Ammon's horn (tissue), 1 donor: Measurements from ENCODE around the gene KIF3A.
A peak's percentile ranks its signal among the peaks of the same experiment; 100 is the strongest.

ENCODE experiments used
- DNase-seq: peaks from one replicate; pipeline ENCODE4 v3.0.0-alpha.2; 2016; ENCODE audit warnings: low spot score

The KIF3A gene

DNA sequence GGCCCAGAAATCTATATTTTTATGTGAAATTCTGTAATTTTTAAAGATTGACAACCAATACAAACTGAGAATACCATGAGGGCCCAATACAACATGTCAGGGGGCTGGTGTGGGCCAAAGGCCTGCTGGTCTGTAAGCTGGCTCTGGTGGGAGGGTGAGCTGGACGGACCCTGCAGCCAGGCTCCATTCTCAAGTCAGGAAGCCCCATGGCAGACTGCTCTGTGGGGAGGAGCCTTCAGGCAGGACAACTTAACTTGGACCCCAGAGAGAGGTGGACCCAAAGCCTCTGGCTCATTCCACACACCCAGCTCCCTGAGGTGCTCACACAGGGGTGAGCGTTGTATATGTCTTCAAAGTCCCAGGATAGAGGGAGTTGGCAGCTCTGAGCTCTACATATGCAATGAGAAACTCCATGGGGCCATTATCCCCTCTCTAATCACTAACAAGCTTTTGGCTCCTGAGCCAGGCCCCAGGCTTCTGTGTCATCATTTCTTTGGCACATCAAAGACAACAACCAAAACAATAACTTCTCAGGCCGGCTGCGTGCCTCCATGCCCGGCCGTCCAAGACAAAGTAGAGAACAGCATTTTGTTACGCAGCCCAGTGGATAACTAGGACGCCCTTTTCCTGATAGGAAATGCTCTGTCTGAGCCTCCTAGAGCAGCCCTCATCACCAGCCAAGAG is 33.3 kb upstream of the KIF3A start:
- no peak for DNase-seq

DNA sequence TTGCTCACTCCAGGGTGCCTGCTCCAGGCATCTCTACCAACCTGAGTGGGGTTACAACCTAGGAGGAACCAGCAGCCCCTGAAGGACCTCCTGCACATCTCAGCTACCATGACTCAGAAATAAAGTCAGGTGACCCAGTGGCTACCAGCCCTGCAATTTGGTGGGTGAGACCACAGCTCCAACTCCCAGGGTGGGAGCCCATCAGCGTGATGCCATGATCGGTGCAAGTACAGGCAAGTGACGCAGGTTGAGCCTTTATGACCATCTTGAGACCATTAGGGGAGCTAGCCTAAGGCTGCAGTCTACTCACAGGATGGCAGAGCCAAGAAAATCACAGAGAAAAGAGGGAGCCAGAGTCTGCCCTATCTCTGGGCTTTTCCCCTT is 31.1 kb upstream of the KIF3A start:
- no peak for DNase-seq

DNA sequence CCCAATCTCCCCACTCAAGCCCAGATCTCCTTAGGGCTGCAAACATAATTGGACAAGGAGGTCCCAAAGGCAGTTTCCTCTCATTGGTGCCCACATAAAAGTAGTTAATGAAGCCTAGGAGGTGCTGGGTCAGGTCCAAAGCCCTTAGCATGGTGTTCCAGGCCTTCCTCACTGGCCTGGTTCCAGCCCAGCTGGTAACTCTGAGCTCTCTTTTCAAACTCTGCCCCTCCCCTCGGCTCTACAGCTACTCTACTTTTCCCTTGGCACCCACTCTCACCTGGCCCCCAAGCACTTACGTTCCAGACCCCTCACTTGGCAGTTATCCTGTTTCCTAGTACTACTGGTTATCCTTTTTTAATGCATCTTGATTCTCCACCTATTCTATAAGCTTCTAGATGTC is 29.8 kb upstream of the KIF3A start:
- DNase-seq, result peak; percentile 71

DNA sequence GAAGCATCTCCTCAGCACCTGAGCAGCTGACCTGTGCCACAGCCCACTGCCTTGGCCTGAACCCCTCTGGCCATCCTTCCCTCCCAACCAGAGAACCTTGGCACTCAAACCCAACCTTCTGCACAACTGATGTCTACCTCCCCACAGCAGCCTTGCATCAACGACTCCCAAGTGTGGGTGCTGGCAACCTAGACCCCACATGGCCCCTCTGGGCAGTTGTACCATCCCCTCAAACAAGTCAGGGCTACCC is 29.4 kb upstream of the KIF3A start:
- no peak for DNase-seq

DNA sequence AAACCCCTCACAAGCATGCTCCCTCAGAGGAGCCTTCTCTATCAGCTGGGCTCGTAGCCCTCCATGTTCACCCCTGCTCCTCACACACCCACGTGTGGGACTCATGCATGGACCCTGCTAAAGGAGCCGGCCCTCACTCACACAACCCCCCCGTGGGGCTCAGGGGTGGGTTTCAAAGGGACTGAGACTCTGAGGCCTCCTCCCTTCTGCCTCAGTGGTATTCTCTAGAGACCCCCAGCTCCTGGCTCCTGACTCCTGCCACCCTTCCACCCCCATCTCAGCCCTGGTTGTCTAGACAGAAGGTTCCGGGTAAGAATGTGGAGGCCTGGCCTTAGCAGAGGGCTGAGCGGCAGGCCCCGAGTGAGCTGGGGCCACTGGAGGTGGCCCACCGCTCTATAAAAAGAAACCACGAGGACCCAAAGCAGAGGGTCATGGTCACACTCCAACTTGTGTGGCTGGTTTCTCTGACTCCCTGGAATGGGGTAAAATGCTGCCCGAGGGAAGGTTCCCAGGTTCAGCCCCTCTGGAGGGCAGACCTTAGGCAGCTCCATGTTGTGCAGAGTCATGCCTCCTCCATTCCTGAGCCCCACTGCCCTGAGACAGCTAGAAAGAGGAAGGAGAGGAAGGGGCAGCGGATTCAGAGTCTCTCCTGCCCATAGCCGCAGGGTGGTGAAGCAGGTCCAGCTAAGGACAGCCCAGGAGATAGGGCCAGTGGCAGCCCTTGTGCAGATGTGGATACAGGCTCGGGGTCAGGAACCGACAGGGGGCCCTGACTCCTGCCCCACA is 28.9 kb upstream of the KIF3A start:
- no peak for DNase-seq

DNA sequence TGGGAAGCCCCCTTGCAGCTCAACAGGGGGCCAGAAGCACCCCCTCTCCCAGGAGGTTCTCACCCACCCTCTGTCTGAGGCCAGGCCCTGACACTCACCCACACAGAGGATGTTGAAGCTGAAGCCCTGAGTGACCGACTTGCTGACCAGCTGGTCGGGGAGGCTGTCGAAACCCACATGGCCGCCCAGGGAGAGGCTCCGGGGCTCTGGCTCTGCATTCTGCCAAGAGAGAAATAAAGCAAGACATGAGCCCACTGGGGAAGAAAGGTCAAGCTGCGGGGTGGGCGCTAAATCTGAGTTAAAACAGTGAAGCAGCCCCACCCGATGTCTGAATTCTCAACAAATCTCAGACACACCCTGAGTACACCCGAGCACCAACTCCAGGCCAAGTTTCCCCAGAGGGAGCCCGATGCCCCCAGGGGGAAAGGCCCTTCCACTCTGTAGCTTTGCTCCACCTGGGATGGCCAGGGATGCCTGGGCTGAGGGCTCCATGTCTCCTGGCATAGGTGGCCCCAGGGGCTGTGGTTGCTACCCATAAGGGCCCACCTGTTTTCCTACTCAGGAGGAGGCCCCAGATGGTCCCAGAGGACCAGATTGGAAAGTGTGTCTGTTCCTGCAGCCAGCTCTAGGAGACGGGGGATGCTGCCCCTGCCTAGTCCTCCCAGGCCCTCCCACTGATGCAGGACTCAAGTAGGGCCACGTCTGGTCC is 28.1 kb upstream of the KIF3A start:
- no peak for DNase-seq

DNA sequence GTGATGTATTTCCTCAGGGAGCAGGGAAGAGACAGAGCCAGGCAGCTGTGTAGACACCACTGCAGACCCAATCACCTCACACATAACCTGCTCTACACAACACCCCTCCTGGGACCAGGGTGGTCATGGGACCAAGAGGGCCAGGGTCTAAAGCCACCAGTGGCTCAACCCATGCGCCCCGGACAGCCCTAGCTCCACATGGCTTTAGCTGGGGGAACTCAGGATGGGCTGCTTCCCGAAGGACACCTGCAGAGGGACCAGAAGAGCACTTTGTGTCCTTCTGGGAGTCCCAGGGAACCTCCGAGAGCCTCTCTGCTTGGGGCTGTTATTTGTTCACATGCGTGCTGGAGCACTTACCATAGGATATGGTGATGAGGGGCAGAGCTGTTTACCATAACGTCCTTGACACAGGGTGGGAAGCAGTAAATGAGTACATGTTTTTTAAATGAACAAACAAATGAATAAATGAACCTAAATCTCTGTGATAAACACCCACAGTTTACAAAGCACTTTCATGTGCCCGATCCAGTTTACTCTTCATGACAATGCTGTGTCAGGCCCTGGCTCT is 27.4 kb upstream of the KIF3A start:
- no peak for DNase-seq

DNA sequence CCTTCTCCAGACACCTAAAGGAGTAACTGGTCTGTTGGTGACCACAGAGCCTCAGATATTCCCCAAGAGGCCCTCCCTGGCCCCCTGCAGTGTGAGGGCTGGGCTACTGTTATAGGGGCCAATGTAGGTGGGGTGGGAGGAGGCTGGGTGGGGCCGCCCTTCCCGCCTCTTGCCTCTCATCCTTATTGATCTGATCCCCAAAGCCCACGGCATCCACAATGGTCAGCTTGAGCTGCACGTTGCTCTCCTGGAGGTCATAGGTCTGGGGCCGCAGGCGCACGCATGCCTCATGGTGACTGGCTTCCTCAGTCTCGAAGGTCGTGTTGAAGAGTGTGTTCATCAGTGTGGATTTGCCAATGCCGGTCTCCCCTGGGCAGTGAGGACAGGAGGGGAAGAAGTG is 26.7 kb upstream of the KIF3A start:
- no peak for DNase-seq

DNA sequence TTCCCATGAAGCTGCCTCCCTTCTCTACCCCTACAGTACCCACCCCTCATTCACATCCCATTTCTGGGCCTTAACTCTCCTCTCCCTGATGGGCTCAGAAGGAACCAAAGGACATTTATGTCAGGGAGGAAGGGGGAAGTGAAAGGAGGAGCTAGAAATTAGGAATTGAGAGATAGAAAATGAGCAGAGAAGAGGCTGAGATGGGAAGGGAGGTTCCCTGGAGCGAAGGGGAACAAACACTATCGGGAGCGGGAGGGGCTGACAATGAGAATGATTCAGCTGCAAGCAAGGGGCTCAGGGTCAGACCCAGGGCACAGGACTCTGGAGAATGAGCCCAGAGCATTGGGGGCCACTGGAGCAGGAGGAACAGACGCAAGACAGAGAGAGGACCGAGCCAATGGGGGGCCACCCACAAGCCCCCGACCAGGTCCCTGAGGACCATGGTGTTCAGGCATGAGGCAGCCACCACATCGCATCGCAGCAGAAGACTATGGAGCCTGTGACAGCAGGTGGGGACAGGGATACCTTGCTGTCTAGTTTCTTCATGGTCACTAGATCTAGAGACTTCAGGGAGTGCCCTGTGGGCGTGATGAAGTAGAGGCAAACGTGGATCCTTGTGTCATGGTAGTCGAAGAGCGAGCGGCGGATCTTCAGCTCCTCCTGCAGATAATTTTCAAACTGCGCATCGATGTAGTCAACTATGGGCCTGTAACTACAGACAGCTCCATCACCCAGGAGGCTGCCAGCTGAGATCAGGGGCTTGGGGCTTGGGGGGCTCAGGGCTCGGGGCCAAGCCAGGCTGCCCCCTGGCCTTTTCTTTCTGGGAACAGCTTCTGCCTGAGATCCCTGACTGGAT is 26.1 kb upstream of the KIF3A start:
- DNase-seq, result no peak

DNA sequence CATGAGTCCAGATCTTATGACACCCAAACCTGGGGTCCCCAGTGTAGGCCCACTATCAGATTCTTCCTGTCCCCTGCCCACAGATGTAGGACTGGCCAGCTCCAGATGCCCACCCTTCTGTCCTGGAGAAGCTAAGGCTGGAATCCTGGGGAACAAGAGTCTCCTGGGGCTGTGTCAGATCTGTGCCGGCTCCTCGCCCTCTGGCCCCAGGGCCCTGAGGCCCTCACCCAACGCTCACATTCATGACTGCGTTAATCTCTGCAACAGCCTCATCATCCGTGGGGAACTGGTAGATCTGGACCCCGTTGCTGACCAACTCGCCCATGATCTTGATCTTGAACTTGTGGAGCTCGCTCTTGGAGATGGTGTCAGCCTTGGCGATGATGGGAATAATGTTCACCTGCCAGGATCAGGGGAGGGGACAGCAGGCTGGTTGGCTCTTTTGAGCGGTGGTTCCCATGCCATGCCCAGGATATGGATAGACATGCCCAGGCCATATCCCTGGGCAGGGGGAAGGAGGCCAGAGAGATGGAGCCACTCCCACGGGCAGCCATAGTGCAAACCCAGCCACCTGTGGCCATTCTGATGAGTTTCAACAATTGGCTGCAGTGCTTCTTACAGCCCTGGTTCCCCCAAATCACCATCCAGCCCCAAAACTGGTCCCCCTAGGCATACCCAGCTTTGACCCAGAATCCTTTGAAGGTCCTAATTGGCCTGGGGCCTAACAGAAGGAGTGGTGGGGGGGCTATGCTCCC is 25.1 kb upstream of the KIF3A start:
- no peak for DNase-seq

DNA sequence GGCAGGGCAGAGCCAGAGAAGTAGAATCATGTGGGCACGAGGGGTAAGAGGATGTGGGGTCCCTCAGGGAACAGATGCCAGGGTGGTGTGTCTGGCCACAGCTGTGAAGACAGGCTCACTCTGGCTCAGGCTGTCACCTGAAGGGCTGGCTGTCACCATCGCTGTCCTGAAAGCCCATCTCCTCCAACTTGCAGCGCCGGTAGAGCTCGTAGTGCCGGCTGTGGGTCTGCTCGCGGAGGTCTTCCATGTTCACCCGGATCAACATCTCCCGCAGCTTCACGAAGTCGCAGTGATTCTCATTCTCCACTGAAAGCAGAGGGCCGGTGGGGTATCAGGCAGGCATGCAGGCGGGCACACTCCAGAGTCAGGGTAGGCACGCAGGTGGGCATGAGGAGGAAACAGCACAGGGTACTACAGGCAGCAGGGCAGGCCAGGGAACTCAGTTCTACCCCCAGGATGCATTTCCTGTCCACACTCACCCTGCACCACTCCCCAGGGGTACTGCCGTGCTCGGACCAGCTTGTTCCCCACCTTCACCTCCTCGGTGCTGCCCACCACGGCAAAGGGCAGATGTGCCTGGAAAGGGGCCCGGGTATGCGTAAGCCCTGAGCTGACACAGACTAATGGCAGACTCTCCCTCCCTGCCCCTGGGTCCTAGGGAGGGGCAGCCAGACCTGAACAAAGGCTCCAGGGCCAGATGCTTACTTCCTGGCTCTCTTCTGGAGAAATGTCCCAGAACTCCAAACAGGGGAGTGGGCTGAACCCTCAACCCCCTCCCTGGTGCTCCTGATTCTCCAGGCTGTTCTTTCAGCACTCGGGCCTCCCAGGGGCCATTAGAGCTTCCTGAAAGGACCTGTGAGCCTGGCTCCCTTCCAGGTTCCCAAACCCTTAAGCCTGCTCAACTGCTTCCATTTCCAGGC is 24.2 kb upstream of the KIF3A start:
- no peak for DNase-seq

DNA sequence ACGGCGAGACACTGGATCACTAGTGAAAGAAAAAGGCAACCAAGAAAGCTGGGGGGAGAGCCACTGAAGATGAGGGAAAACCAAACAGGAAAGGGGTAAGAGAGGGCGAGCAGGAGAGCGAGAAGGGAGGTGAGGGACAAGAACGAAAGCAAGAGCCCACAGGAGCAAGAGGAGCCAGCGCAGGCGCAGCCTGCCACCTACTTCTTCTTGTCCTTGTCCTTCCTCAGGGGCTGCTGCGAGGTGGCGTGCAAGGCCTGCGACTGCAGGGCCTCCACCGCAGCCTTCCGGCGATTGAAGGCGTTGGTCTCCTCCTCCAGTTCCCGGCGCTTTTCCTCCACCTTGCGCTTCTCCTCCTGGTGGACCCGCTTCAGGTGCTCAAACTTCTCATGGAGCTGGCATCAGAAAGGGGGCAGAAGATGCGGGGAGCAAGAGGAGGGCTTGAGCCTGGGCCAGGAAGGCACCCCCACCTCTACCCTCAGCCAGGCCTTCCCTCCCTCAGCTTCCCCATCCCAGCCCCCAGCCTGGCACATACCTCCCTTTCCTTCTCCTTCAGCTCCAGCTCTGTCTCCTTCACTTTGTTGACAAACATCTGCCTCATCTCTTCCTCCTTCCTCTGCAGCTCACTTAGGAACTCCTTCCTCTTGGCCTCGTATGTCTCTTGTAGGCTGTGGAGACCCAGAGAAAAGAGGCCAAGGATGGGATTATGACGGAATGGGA is 23.4 kb upstream of the KIF3A start:
- no peak for DNase-seq

DNA sequence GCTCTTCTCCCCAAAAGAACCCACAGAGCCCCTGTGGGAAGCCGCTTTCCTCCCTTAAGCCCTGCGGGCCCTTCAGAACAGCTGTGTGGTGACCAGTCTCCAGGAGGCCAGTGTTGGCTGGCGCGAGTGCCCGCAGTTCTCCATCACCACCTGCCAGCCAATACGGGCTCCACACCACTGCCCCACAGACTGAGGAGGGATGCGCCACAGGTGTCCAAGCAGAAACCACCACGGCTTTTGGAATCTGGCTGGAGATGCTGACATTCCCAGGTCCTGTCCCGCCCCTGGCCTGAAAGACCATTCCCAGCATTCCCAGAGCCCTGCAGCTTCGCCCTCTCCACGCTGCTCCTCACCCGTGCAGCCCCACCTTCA is 22.7 kb upstream of the KIF3A start:
- no peak for DNase-seq

DNA sequence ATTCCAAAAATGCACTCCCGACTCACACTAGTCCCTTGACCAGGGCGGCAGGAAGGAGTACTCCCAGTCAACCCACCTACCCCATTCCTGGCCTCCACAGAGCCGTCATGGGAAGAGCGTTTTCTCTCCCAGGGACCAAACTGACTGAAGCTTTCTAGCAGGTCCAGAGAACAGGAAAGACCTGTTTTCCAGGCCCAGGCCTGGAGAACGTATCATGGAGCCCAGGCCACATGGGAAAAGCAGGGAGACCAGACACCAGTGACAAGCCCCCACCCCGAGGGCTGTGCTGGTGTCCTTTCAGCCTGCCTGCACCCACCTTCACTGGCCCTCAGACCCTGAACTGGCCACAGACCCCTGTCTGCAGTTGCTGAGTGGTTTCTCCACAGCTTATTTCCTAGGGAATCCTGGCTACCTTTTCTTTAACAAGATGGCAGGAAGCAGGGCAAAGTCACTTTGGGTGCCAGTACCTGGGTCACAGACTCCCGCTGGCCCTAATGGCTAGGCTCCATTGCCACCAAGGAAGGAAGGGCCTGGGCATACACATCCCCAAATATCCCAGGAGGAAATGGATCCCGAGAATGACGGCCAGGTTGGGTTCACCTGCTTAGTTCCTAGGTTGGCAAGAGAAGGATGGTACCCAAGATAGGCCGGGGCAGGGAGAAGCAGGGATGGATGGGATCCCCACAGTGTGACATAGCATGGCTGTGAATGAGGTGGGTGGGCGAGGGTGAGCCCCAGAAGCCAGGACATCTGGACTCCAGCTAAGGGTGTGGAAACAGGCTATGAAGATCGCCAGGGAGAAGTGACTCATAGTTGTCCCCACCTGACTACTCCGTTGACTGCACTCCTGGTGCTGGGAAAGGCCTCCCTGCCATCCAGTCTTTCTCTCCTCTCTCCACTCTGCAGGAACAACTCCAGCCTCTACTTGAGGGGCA is 22.0 kb upstream of the KIF3A start:
- no peak for DNase-seq

DNA sequence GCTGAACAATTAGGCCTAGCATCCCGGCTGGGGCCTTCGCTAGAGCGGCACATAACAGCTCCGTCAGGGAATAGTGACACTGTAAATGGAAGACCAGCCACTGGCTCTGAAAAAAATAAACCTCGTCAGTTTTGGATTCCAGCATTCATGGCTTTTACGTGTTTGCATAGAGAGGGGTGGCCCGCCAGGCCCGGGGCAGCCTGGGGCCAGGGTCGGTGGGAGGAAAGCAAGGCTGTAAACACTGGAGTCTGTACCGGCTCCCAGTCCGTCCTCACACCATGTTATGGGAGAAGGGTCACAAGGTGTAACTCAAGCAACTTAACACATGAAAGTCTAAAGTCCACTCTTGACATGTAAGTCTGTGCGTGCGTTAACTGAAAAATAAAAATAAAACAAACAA is 21.1 kb upstream of the KIF3A start:
- no peak for DNase-seq

DNA sequence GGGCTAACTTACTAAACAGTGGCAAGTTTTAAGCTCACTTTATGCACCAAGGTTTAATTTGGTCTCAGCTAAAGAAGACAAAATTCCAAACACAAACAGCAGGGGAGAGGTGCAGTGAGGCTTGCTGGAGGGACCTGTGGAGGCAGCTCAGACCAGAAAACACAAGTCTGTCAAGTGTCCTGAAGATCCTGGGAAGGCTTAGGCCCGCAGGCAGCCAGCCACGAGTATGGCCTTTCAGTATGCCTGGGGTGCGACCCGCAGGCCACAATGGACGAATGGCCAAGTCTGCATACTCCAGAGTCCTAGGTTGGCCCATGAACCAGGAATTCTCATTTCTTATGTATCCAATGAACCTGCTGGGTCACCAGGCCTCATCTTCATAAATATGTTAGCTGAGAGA is 19.2 kb upstream of the KIF3A start:
- no peak for DNase-seq

DNA sequence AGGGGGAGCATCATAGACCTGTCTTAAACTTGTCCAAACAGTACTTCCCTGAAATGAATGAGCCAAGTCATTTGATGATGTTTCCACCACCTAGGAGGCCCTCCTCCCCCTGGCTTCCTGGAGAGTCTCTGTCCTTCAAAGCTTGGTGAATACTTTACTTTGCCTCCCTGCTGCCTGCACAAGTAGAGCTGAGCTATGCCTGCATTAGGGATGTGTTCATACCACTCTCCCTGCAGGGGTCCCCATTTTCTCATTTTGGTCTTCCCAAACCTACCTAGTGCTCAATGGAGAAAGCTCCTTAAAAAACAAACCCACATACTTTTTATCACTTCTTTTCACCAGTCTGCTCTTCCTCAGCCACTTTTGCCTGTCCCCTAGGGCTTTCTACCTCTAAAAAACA is 17.6 kb upstream of the KIF3A start:
- no peak for DNase-seq

DNA sequence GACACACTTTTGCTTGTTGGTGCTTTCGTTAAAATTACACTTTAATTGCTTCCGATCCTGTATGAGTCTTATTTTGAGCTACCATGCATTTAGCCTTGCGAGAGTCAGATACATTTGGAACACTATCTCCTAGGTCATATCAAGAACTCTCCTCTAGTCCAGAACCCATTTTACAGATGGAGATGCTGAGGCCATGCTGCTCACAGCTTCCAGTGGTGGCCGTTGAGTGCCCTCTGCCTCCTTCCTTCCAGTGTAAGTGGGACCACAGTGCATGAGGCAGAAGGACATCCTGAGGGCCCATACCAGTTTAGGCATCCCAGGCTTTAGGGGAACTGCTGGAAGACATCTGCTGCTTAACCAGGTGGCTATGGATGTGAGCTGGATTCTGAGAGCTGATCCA is 16.8 kb upstream of the KIF3A start:
- DNase-seq, result no peak
